IPS-11a (cell line): Measurements from ENCODE around the gene SPOCK3.
"Not testable (repeated sequence)": the region's sequence is repeated elsewhere in the genome, so short reads cannot be mapped to it uniquely, and the experiment has no call there.

Experiments used
- H3K4me3 ChIP-seq: one replicate; pipeline ENCODE4 v1.5.1; 2013; ENCODE audit warnings: low read depth, low read length, control low read depth

SPOCK3 gene

GRCh38 chr4:167234316-167234881, at the start of gene SPOCK3:
Gene SPOCK3, minus strand, starts transcription at chr4:167234494.
- H3K4me3 ChIP-seq, result peak within 1 kb of the TSS; percentile 66

GRCh38 chr4:167282171-167282864, 48.0 kb upstream of the SPOCK3 start:
- H3K4me3 ChIP-seq, result no peak overlapping the region

GRCh38 chr4:167281545-167281944, 47.3 kb upstream of the SPOCK3 start:
- not testable (repeated sequence) for H3K4me3 ChIP-seq

- H3K4me3 ChIP-seq, result no peak overlapping the region
These were observed 40.1 kb upstream of the SPOCK3 start for GRCh38 chr4:167274351-167274750.

GRCh38 chr4:167265231-167265630, 30.9 kb upstream of the SPOCK3 start:
- H3K4me3 ChIP-seq, result no peak overlapping the region

- no peak overlapping the region for H3K4me3 ChIP-seq
These were observed 14.0 kb upstream of the SPOCK3 start for GRCh38 chr4:167248271-167248670.

GRCh38 chr4:167239627-167240026, 5.3 kb upstream of the SPOCK3 start:
- no peak overlapping the region for H3K4me3 ChIP-seq

GRCh38 chr4:167238226-167238625, 3.9 kb upstream of the SPOCK3 start:
- no peak overlapping the region for H3K4me3 ChIP-seq

- H3K4me3 ChIP-seq, result peak overlapping the region; percentile 66
These were observed 494 bp downstream of the SPOCK3 start for GRCh38 chr4:167233685-167234315.

- peak overlapping the region; percentile 66 for H3K4me3 ChIP-seq
These were observed 1.2 kb downstream of the SPOCK3 start for GRCh38 chr4:167232805-167233684.

GRCh38 chr4:167230744-167231143, 3.5 kb downstream of the SPOCK3 start:
- H3K4me3 ChIP-seq, result no peak overlapping the region

GRCh38 chr4:167222099-167222498, 12.2 kb downstream of the SPOCK3 start:
- H3K4me3 ChIP-seq, result no peak overlapping the region

GRCh38 chr4:167221084-167221483, 13.2 kb downstream of the SPOCK3 start:
- no peak overlapping the region for H3K4me3 ChIP-seq

- no peak overlapping the region for H3K4me3 ChIP-seq
These were observed 16.2 kb downstream of the SPOCK3 start for GRCh38 chr4:167218022-167218608.

GRCh38 chr4:167216783-167217182, 17.5 kb downstream of the SPOCK3 start:
- H3K4me3 ChIP-seq, result no peak overlapping the region

- H3K4me3 ChIP-seq, result no peak overlapping the region
These were observed 24.1 kb downstream of the SPOCK3 start for GRCh38 chr4:167210166-167210565.

- H3K4me3 ChIP-seq, result no peak overlapping the region
These were observed 37.8 kb downstream of the SPOCK3 start for GRCh38 chr4:167196344-167197012.

- H3K4me3 ChIP-seq, result no peak overlapping the region
These were observed 43.9 kb downstream of the SPOCK3 start for GRCh38 chr4:167190379-167190778.

- H3K4me3 ChIP-seq, result no peak overlapping the region
These were observed 48.8 kb downstream of the SPOCK3 start for GRCh38 chr4:167185465-167185864.

GRCh38 chr4:167183036-167183435, 51.3 kb downstream of the SPOCK3 start:
- H3K4me3 ChIP-seq, result no peak overlapping the region
